Tongue (tissue), 1 donor: ENCODE results near the gene MYOG. TPM values are rescaled to one million over a fixed set of nuclear protein-coding genes. Genes with fewer than 3 reads are reported as not detected.

Experiments used
- total RNA-seq: library from RNA; depleted of rRNA; stranded (reverse); fragments of >200 nt; gene quantifications from one replicate; pipeline ENCODE4 v1.2.3, GENCODE V29; 2014

Gene MYOG
- total RNA-seq, 1 donor from 2014 or later, result 256 TPM

Other genes starting within 250 kb of the MYOG start
- gene RABIF, start 196.9 kb downstream of the MYOG start, total RNA-seq, result 2.4 TPM
- gene KLHL12, start 158.8 kb downstream of the MYOG start, total RNA-seq, result 24.9 TPM
- 72.4 TPM for gene ADIPOR1, start 127.7 kb downstream of the MYOG start, total RNA-seq
- gene CYB5R1, start 118.8 kb downstream of the MYOG start, total RNA-seq, result 75.1 TPM
- gene TMEM183A, start 78.6 kb downstream of the MYOG start, total RNA-seq, result 48.5 TPM
- 39.8 TPM for gene PPFIA4, start 59.5 kb downstream of the MYOG start, total RNA-seq
- gene ADORA1, start 41.7 kb upstream of the MYOG start, total RNA-seq, result 1.8 TPM
- 37.5 TPM for gene MYBPH, start 89.8 kb upstream of the MYOG start, total RNA-seq
- 1.3 TPM for gene CHI3L1, start 100.7 kb upstream of the MYOG start, total RNA-seq
- not detected for gene CHIT1, start 143.7 kb upstream of the MYOG start, total RNA-seq
- gene BTG2, start 219.5 kb upstream of the MYOG start, total RNA-seq, result 71.4 TPM